ENCODE measurements around the gene ATP6V0E1.

ATP6V0E1 gene

GRCh38 chr5:173004447-173004846 lies 20.9 kb downstream of the ATP6V0E1 start:
- no peaks in the 10 kb centered on the region for H3F3A ChIP-seq (ENCODE audit: low read depth)
- H3K36me3 ChIP-seq (ENCODE audit: insufficient read depth, low read length): 0 out of 2 replicates have a peak, but pooled peaks cover 6% of the 10 kb centered on the region
- no peak overlapping the region for H3K4me3 ChIP-seq (ENCODE audit: low read length, poor library complexity, severe bottlenecking)
- no peak overlapping the region for H3K9ac ChIP-seq (ENCODE audit: low read depth, low read length, poor library complexity, severe bottlenecking)
- no peaks in the 10 kb centered on the region for H3K9me3 ChIP-seq (ENCODE audit: insufficient read depth, low read depth, low read length)
- TF ChIP-seq EZH2phosphoT487 (IDR thresholded peaks at IDR 0.05; ENCODE audit: borderline replicate concordance) (no peak), CTCF (conservative IDR thresholded peaks at IDR 0.05; ENCODE audit: low read length) (no peak)
- H2AFZ ChIP-seq (ENCODE audit: low read length): no peak overlapping the region
- peaks cover 77% of the 10 kb centered on the region for H3K79me2 ChIP-seq (ENCODE audit: insufficient read depth, low read length)
- peaks cover 9% of the 10 kb centered on the region for H4K20me1 ChIP-seq (ENCODE audit: insufficient read depth, low read length, poor library complexity, severe bottlenecking)
- H3K4me1 ChIP-seq (ENCODE audit: insufficient read depth, low read length, poor library complexity, severe bottlenecking): no peaks in the 10 kb centered on the region
- no peaks in the 10 kb centered on the region for H3K9me2 ChIP-seq (replicated peaks; ENCODE audit: low read depth, low read length)
- no peak overlapping the region for H3K4me2 ChIP-seq (ENCODE audit: low read depth, low read length, poor library complexity, severe bottlenecking)
- no peaks in the 10 kb centered on the region for H3K27me3 ChIP-seq (ENCODE audit: insufficient read depth, low read length, poor library complexity, severe bottlenecking)

- H3K9me3 ChIP-seq (ENCODE audit: insufficient read depth, low read depth, low read length): no peaks in the 10 kb centered on the region
- peaks cover 55% of the 10 kb centered on the region for H3K79me2 ChIP-seq (ENCODE audit: insufficient read depth, low read length)
- no peak overlapping the region for H3K9ac ChIP-seq (ENCODE audit: low read depth, low read length, poor library complexity, severe bottlenecking)
- H3K27me3 ChIP-seq (ENCODE audit: insufficient read depth, low read length, poor library complexity, severe bottlenecking): no peaks in the 10 kb centered on the region
- H3K4me3 ChIP-seq (ENCODE audit: low read length, poor library complexity, severe bottlenecking): no peak overlapping the region
- H3K4me2 ChIP-seq (ENCODE audit: low read depth, low read length, poor library complexity, severe bottlenecking): no peak overlapping the region
- H3K4me1 ChIP-seq (ENCODE audit: insufficient read depth, low read length, poor library complexity, severe bottlenecking): no peaks in the 10 kb centered on the region
- H2AFZ ChIP-seq (ENCODE audit: low read length): no peak overlapping the region
- H4K20me1 ChIP-seq (ENCODE audit: insufficient read depth, low read length, poor library complexity, severe bottlenecking): peaks cover 4% of the 10 kb centered on the region
- no peaks in the 10 kb centered on the region for H3K9me2 ChIP-seq (replicated peaks; ENCODE audit: low read depth, low read length)
- TF ChIP-seq EZH2phosphoT487 (IDR thresholded peaks at IDR 0.05; ENCODE audit: borderline replicate concordance) (no peak), CTCF (conservative IDR thresholded peaks at IDR 0.05; ENCODE audit: low read length) (no peak)
- H3F3A ChIP-seq (ENCODE audit: low read depth): no peaks in the 10 kb centered on the region
- no peaks in the 10 kb centered on the region for H3K36me3 ChIP-seq (ENCODE audit: insufficient read depth, low read length)
Measured at GRCh38 chr5:173010021-173010420, 26.4 kb downstream of the ATP6V0E1 start.

GRCh38 chr5:173010547-173011464 lies 27.2 kb downstream of the ATP6V0E1 start:
- TF ChIP-seq EZH2phosphoT487 (IDR thresholded peaks at IDR 0.05; ENCODE audit: borderline replicate concordance): no peak
- no peak for TF ChIP-seq CTCF (conservative IDR thresholded peaks at IDR 0.05; ENCODE audit: low read length)
- Histone ChIP-seq H3K27me3 (ENCODE audit: insufficient read depth, low read length, poor library complexity, severe bottlenecking) (no peaks in the 10 kb centered on the region), H2AFZ (ENCODE audit: low read length) (no peak overlapping the region), H3K9ac (ENCODE audit: low read depth, low read length, poor library complexity, severe bottlenecking) (no peak overlapping the region), H3K4me2 (ENCODE audit: low read depth, low read length, poor library complexity, severe bottlenecking) (no peak overlapping the region), H4K20me1 (ENCODE audit: insufficient read depth, low read length, poor library complexity, severe bottlenecking) (peaks cover 8% of the 10 kb centered on the region), H3K79me2 (ENCODE audit: insufficient read depth, low read length) (peaks cover 49% of the 10 kb centered on the region), H3K4me3 (ENCODE audit: low read length, poor library complexity, severe bottlenecking) (no peak overlapping the region), H3F3A (ENCODE audit: low read depth) (no peaks in the 10 kb centered on the region), H3K4me1 (ENCODE audit: insufficient read depth, low read length, poor library complexity, severe bottlenecking) (no peaks in the 10 kb centered on the region), H3K9me2 (replicated peaks; ENCODE audit: low read depth, low read length) (no peaks in the 10 kb centered on the region), H3K9me3 (ENCODE audit: insufficient read depth, low read depth, low read length) (no peaks in the 10 kb centered on the region), H3K36me3 (ENCODE audit: insufficient read depth, low read length) (no peaks in the 10 kb centered on the region)

Measured in Loucy (cell line).